Stromal cell of bone marrow (primary cell): ENCODE measurements around the gene SMIM22.

Experiments used
- DNase-seq: peaks from one replicate; pipeline ENCODE4 v3.0.0-alpha.2; 2012; ENCODE audit warnings: low read depth

SMIM22 gene

GRCh38 chr16:4814542-4815173 lies 19.5 kb downstream of the SMIM22 start:
- DNase-seq: no peak

- no peak for DNase-seq
Observed at GRCh38 chr16:4820652-4821051, 25.5 kb downstream of the SMIM22 start.

GRCh38 chr16:4825196-4825595 lies 30.0 kb downstream of the SMIM22 start:
- DNase-seq: no peak

GRCh38 chr16:4826526-4826925 lies 31.4 kb downstream of the SMIM22 start:
- DNase-seq: no peak

GRCh38 chr16:4826980-4827379 lies 31.8 kb downstream of the SMIM22 start:
- no peak for DNase-seq

GRCh38 chr16:4828567-4829321 lies 33.6 kb downstream of the SMIM22 start:
- DNase-seq: no peak

- no peak for DNase-seq
Observed at GRCh38 chr16:4830408-4830807, 35.2 kb downstream of the SMIM22 start.

- DNase-seq: no peak
Observed at GRCh38 chr16:4831616-4832015, 36.4 kb downstream of the SMIM22 start.

GRCh38 chr16:4832698-4833343 lies 37.7 kb downstream of the SMIM22 start:
- no peak for DNase-seq

- no peak for DNase-seq
Observed at GRCh38 chr16:4833584-4833983, 38.4 kb downstream of the SMIM22 start.

- DNase-seq: no peak
Observed at GRCh38 chr16:4836727-4837126, 41.6 kb downstream of the SMIM22 start.

GRCh38 chr16:4837733-4838501 lies 42.7 kb downstream of the SMIM22 start:
- no peak for DNase-seq

GRCh38 chr16:4839942-4840341 lies 44.8 kb downstream of the SMIM22 start:
- no peak for DNase-seq

- DNase-seq: no peak
Observed at GRCh38 chr16:4840984-4841383, 45.8 kb downstream of the SMIM22 start.
